ENCODE data around the gene TEX36.
"Not testable (repeated sequence)": the region's sequence is repeated elsewhere in the genome, so short reads cannot be mapped to it uniquely, and the experiment has no call there.

TEX36 gene

GRCh38 chr10:125683063-125683462, at the start of gene TEX36:
Gene TEX36, minus strand, starts transcription at chr10:125683163. Its CDS starts 174 bp downstream, at chr10:125682989.
- no peak for DNase-seq (ENCODE audit: low read depth in 2 of 2)

GRCh38 chr10:125727436-125727835, 44.5 kb upstream of the TEX36 start:
- DNase-seq (ENCODE audit: low read depth in 2 of 2) = no peak

- no peak for DNase-seq (ENCODE audit: low read depth in 2 of 2)
These were observed 44.0 kb upstream of the TEX36 start for GRCh38 chr10:125726914-125727313.

GRCh38 chr10:125722811-125723210, 39.8 kb upstream of the TEX36 start:
- no peak for DNase-seq (ENCODE audit: low read depth in 2 of 2)

GRCh38 chr10:125721035-125721434, 38.1 kb upstream of the TEX36 start:
- DNase-seq (ENCODE audit: low read depth in 2 of 2) = no peak

- no peak for DNase-seq (ENCODE audit: low read depth in 2 of 2)
These were observed 37.0 kb upstream of the TEX36 start for GRCh38 chr10:125720002-125720382.

- peak; percentile 97 to 98 for DNase-seq (ENCODE audit: low read depth in 2 of 2)
These were observed 36.4 kb upstream of the TEX36 start, which contains the start of gene EDRF1 for GRCh38 chr10:125719173-125720001. Gene EDRF1, plus strand, starts transcription at chr10:125719709. Its CDS starts 99 bp downstream, at chr10:125719808.

GRCh38 chr10:125714728-125715127, 31.8 kb upstream of the TEX36 start:
- not testable (repeated sequence) for DNase-seq (ENCODE audit: low read depth in 2 of 2)

GRCh38 chr10:125711110-125711750, 28.3 kb upstream of the TEX36 start:
- no peak for DNase-seq (ENCODE audit: low read depth in 2 of 2)

GRCh38 chr10:125709553-125710474, 26.9 kb upstream of the TEX36 start:
- no peak for DNase-seq (ENCODE audit: low read depth in 2 of 2)

- DNase-seq (ENCODE audit: low read depth in 2 of 2) = no peak
These were observed 26.1 kb upstream of the TEX36 start for GRCh38 chr10:125708971-125709503.

- no peak for DNase-seq (ENCODE audit: low read depth in 2 of 2)
These were observed 24.8 kb upstream of the TEX36 start for GRCh38 chr10:125707541-125708468.

GRCh38 chr10:125700355-125700911, 17.5 kb upstream of the TEX36 start:
- no peak for DNase-seq (ENCODE audit: low read depth in 2 of 2)

GRCh38 chr10:125699562-125700143, 16.7 kb upstream of the TEX36 start:
- no peak for DNase-seq (ENCODE audit: low read depth in 2 of 2)

- DNase-seq (ENCODE audit: low read depth in 2 of 2) = no peak
These were observed 15.6 kb upstream of the TEX36 start for GRCh38 chr10:125698481-125698998.

GRCh38 chr10:125696884-125697283, 13.9 kb upstream of the TEX36 start:
- not testable (repeated sequence) for DNase-seq (ENCODE audit: low read depth in 2 of 2)

- DNase-seq (ENCODE audit: low read depth in 2 of 2) = no peak
These were observed 11.9 kb upstream of the TEX36 start for GRCh38 chr10:125694883-125695282.

GRCh38 chr10:125693524-125693847, 10.5 kb upstream of the TEX36 start:
- DNase-seq (ENCODE audit: low read depth in 2 of 2) = no peak

GRCh38 chr10:125692601-125693523, 9.9 kb upstream of the TEX36 start:
- DNase-seq (ENCODE audit: low read depth in 2 of 2) = no peak

Data from stimulated activated CD4-positive, alpha-beta T cell treated with anti-CD3 and anti-CD28 coated beads, Interleukin-15, amount 100 ng/mL, for 48 hours (primary cell).